ENCODE data around the gene CCDC159.
A peak's percentile ranks its signal among the peaks of the same experiment; 100 is the strongest.
"Not testable (repeated sequence)": the region's sequence is repeated elsewhere in the genome, so short reads cannot be mapped to it uniquely, and the experiment has no call there.

CCDC159 gene

GRCh38 chr19:11338569-11339253 is 7.6 kb upstream of the CCDC159 start:
- TF ChIP-seq CTCF (IDR thresholded peaks at IDR 0.05), result no peak
- Histone ChIP-seq H3K4me3 (peak overlapping the region; percentile 97), H3K27ac (peak overlapping the region; percentile 82 to 87)
- DNase-seq (ENCODE audit: low spot score), result no peak

GRCh38 chr19:11339254-11340098 is 6.8 kb upstream of the CCDC159 start, which contains the start of gene RAB3D:
Gene RAB3D (minus strand): TSS chr19:11339657. CDS start chr19:11337399, 2,258 bp downstream.
- H3K27ac ChIP-seq, result peak within 1 kb of the TSS; percentile 82 to 87
- H3K4me3 ChIP-seq, result peak within 1 kb of the TSS; percentile 97
- DNase-seq (ENCODE audit: low spot score), result peak; percentile 93
- TF ChIP-seq CTCF (IDR thresholded peaks at IDR 0.05), result no peak

DNA sequence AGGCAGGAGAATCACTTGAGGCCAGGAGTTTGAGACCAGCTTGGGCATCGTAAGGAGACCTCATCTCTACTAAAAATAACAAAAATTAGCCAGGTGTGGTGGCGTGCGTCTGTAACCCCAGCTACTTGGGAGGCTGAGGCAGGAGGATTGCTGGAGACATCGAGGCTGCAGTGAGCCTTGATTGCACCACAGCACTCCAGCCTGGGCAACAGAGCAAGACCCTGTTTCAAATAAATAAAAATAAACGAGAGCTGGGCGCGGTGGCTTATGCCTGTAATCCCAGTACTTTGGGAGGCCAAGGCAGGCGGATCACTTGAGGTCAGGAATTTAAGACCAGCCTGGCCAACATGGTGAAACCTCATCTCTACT is 6.2 kb upstream of the CCDC159 start:
- Histone ChIP-seq H3K27ac (peak overlapping the region in 1 of 2 donors; percentile 87), H3K4me3 (peak overlapping the region; percentile 97)
- DNase-seq (ENCODE audit: low spot score), result not testable (repeated sequence)

GRCh38 chr19:11342429-11342828 is 3.9 kb upstream of the CCDC159 start:
- TF ChIP-seq CTCF (IDR thresholded peaks at IDR 0.05), result no peak
- no peak overlapping the region for H3K4me3 ChIP-seq
- DNase-seq (ENCODE audit: low spot score), result no peak
- H3K27ac ChIP-seq, result no peak overlapping the region

GRCh38 chr19:11345122-11345803 is 1.1 kb upstream of the CCDC159 start:
- Histone ChIP-seq H3K27ac (peak overlapping the region; percentile 73 to 94), H3K4me3 (peak overlapping the region; percentile 87)
- no peak for TF ChIP-seq CTCF (IDR thresholded peaks at IDR 0.05)
- DNase-seq (ENCODE audit: low spot score), result no peak

DNA sequence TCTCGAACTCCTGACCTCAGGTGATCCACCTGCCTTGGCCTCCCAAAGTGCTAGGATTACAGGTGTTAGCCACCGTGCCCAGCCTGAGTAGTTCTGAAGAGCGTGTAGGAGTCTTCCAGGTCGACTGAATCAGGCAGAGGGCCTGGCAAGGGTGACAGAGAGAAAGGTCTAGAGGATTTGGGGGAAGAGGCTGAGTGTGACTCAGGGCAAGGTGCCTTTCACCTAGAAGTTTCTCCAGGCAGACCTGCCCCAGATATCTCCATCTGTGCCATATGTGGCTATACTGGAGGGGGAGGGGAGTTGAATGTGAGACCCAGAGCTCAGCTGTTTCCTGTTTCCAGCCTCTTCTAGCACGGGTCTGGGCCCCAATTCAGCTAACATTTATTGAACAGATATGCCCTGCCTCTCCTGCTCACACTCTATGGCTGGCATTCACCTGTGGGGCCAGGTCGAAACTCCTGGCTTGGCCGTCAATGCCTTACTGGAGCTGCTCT is 1.3 kb downstream of the CCDC159 start:
- no peak for TF ChIP-seq CTCF (IDR thresholded peaks at IDR 0.05)
- no peak for DNase-seq (ENCODE audit: low spot score)
- Histone ChIP-seq H3K27ac (peak overlapping the region in 1 of 2 donors; percentile 94), H3K4me3 (no peak overlapping the region)

DNA sequence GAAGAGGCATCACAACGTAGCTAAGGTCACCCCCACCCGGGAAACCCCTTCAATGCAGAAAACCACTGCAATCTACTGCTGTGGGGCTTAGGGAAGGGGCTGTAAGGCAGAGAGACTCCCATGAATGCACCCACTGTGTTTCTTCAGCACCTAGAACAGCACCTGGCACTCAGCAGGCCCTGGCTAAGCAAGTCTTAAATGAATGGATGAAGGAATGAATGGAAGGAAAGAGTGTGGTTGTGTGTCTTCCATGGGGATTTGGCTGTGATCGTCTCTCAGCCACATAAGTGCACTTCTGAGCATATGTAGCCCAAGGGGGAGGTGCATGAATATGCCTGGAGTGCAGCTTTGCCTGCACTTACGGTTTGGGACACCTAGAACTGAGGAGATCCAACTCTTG is 2.9 kb downstream of the CCDC159 start:
- Histone ChIP-seq H3K4me3 (no peak overlapping the region), H3K27ac (no peak overlapping the region)
- TF ChIP-seq CTCF (IDR thresholded peaks at IDR 0.05), result no peak
- DNase-seq (ENCODE audit: low spot score), result no peak

- H3K27ac ChIP-seq; H3K4me3 ChIP-seq; DNase-seq (ENCODE audit: low spot score): not testable (repeated sequence)
These were observed 7.8 kb downstream of the CCDC159 start for GRCh38 chr19:11354102-11354501.
